A673 (cell line): ENCODE measurements around the gene ABCB8. TPM values are rescaled to one million over a fixed set of nuclear protein-coding genes. Genes with fewer than 3 reads are reported as not detected.

Experiments used
- BruUV-seq: library from RNA; stranded (reverse); fragments of 400-500 nt; replicated peaks from 2 replicates; lab custom pipeline; 2021; lab: Mats Ljungman, UMichigan
- CTCF ChIA-PET: fragments of 300-600 bp; sonication (Branson Sonifier 250); formaldehyde crosslinking; loops from one replicate; lab custom pipeline; 2022; ENCODE audit warnings: antibody characterized with exemption; lab: Charles Lee
- POLR2A ChIA-PET: fragments of 300-600 bp; sonication (Branson Sonifier 250); formaldehyde crosslinking; loops from one replicate; lab custom pipeline; 2022; ENCODE audit warnings: antibody characterized with exemption; ENCODE audit not compliant: low non-redundant PET; lab: Charles Lee
- DNase-seq: peaks from one replicate; pipeline ENCODE4 v3.0.0-alpha.2; 2015; ENCODE audit warnings: low spot score
- H3K27ac ChIP-seq: fragments of 200-600 bp; sonication (generic); 2 replicates; pipeline ENCODE4 v1.5.1; 2016; ENCODE audit warnings: mixed run types, low read depth, mild to moderate bottlenecking, mixed read lengths, antibody characterized with exemption, low read length; ENCODE audit not compliant: poor library complexity, severe bottlenecking
- H3K27me3 ChIP-seq: fragments of 200-600 bp; sonication (generic); replicated peaks from 2 replicates; pipeline ENCODE4 v1.6.1; 2017; ENCODE audit warnings: mixed run types, low read depth, mild to moderate bottlenecking, mixed read lengths, antibody characterized with exemption, low read length; ENCODE audit not compliant: insufficient read depth, poor library complexity
- H3K36me3 ChIP-seq: fragments of 200-600 bp; sonication (generic); 2 replicates; pipeline ENCODE4 v1.6.1; 2016; ENCODE audit warnings: mixed run types, mild to moderate bottlenecking, mixed read lengths, antibody characterized with exemption, low read length; ENCODE audit not compliant: insufficient read depth, poor library complexity, severe bottlenecking
- H3K4me1 ChIP-seq: fragments of 200-600 bp; sonication (generic); 2 replicates; pipeline ENCODE4 v1.6.1; 2017; ENCODE audit warnings: mixed run types, mild to moderate bottlenecking, mixed read lengths, antibody characterized with exemption, low read length; ENCODE audit not compliant: insufficient read depth, poor library complexity, severe bottlenecking
- H3K4me3 ChIP-seq: fragments of 200-600 bp; sonication (generic); 2 replicates; pipeline ENCODE4 v1.5.1; 2016; ENCODE audit warnings: low read depth, mixed run types, mild to moderate bottlenecking, mixed read lengths, low read length; ENCODE audit not compliant: poor library complexity, severe bottlenecking
- H3K9me3 ChIP-seq: fragments of 200-600 bp; sonication (generic); 2 replicates; pipeline ENCODE4 v1.6.1; 2016; ENCODE audit warnings: mixed run types, low read depth, mild to moderate bottlenecking, mixed read lengths, antibody characterized with exemption, low read length; ENCODE audit not compliant: poor library complexity, severe bottlenecking
- CTCF ChIP-seq: fragments of 300-800, 200-600 bp; sonication (generic); conservative IDR thresholded peaks from 2 replicates; pipeline ENCODE4 v1.5.1; 2017; ENCODE audit warnings: low read depth, mild to moderate bottlenecking, antibody characterized with exemption, low read length, moderate library complexity, mixed read lengths
- EZH2 ChIP-seq: fragments of 200-600 bp; sonication (generic); IDR thresholded peaks from 2 replicates; pipeline ENCODE4 v1.6.1; 2017; ENCODE audit warnings: borderline replicate concordance, low read depth, mild to moderate bottlenecking, mixed read lengths, antibody characterized with exemption, low read length; ENCODE audit not compliant: poor library complexity, severe bottlenecking
- intact Hi-C: fragments of 100-400 bp; cut with micrococcal nuclease; formaldehyde crosslinking; loops from one replicate; pipeline ENCODE4 v1.10.0; 2022; ENCODE audit not compliant: unreplicated experiment
- total RNA-seq: library from RNA; stranded (reverse); gene quantifications from 2 replicates; pipeline ENCODE4 v1.2.3, GENCODE V29; 2021

Gene ABCB8
- total RNA-seq, 1 experiment from 2014 or later, result 50.9 TPM

- POLR2A ChIA-PET, result no interaction called here
- Histone ChIP-seq H3K36me3 (no peaks in the 10 kb centered on the region), H3K27me3 (no peaks in the 10 kb centered on the region), H3K4me1 (peaks cover 8% of the 10 kb centered on the region), H3K4me3 (no peak overlapping the region), H3K27ac (no peak overlapping the region), H3K9me3 (no peaks in the 10 kb centered on the region)
- no peak for DNase-seq
- CTCF ChIA-PET, result no interaction called here
- intact Hi-C loops, result no loop called here
- no peak for TF ChIP-seq CTCF
- TF ChIP-seq EZH2, result no peak
- BruUV-seq, result no TSS peak
These were observed 24.7 kb upstream of the ABCB8 start for GRCh38 chr7:151003572-151003971.

- BruUV-seq, result no TSS peak
- POLR2A ChIA-PET, result no interaction called here
- no peak overlapping the region for H3K4me3 ChIP-seq
- intact Hi-C loops, result no loop called here
- H3K36me3 ChIP-seq, result no peaks in the 10 kb centered on the region
- no peak overlapping the region for H3K27ac ChIP-seq
- CTCF ChIA-PET, result no interaction called here
- no peaks in the 10 kb centered on the region for H3K27me3 ChIP-seq
- no peaks in the 10 kb centered on the region for H3K9me3 ChIP-seq
- H3K4me1 ChIP-seq, result peaks cover 8% of the 10 kb centered on the region
- no peak for DNase-seq
- TF ChIP-seq CTCF, result no peak
- no peak for TF ChIP-seq EZH2
These were observed 22.7 kb upstream of the ABCB8 start for GRCh38 chr7:151005566-151005965.

GRCh38 chr7:151006590-151007300 is 21.5 kb upstream of the ABCB8 start:
- BruUV-seq, result no TSS peak
- ChIA-PET CTCF (no interaction called here), POLR2A (no interaction called here)
- no peak for DNase-seq
- peaks cover 8% of the 10 kb centered on the region for H3K4me1 ChIP-seq
- intact Hi-C loops, result no loop called here
- no peak overlapping the region for H3K4me3 ChIP-seq
- no peak for TF ChIP-seq EZH2
- no peak for TF ChIP-seq CTCF
- no peak overlapping the region for H3K27ac ChIP-seq
- no peaks in the 10 kb centered on the region for H3K36me3 ChIP-seq
- no peaks in the 10 kb centered on the region for H3K27me3 ChIP-seq
- H3K9me3 ChIP-seq, result no peaks in the 10 kb centered on the region
